H1 (cell line): ENCODE measurements around the gene CD226. TPM values are rescaled to one million over a fixed set of nuclear protein-coding genes. Genes with fewer than 3 reads are reported as not detected.

Experiments used
- CTCF ChIA-PET: fragments of 300-600 bp; sonication (Branson Sonifier 250); formaldehyde crosslinking; loops from one replicate; lab custom pipeline; 2021; ENCODE audit not compliant: partially characterized antibody; lab: Charles Lee
- POLR2A ChIA-PET: fragments of 300-600 bp; sonication (Branson Sonifier 250); formaldehyde crosslinking; loops from one replicate; lab custom pipeline; 2021; ENCODE audit warnings: inconsistent platforms; ENCODE audit not compliant: partially characterized antibody; lab: Charles Lee
- DNase-seq, 2 experiments: peaks; one replicate each; pipeline versions ENCODE4 v3.0.0 to v3.0.0-alpha.2; 2010 to 2022; ENCODE audit warnings: low spot score in 2 of 2, low read depth in 1 of 2, mixed read lengths in 1 of 2
- FAIRE-seq: peaks from 2 replicates; lab custom pipeline; 2011; peaks lifted over from hg19 to GRCh38; lab: Jason Lieb, UNC
- H2AFZ ChIP-seq: 2 replicates; pipeline ENCODE4 v1.8.1; 2012; ENCODE audit warnings: low read length, inconsistent platforms
- H2AK5ac ChIP-seq: 2 replicates; pipeline ENCODE4 v1.6.1; 2013; ENCODE audit warnings: low read depth, low read length
- H2BK120ac ChIP-seq: replicated peaks from 2 replicates; pipeline ENCODE3; 2013; ENCODE audit warnings: low read depth, low read length, inconsistent platforms
- H2BK12ac ChIP-seq: 2 replicates; pipeline ENCODE4 v1.6.1; 2013; ENCODE audit warnings: low read depth, low read length
- H2BK15ac ChIP-seq: 2 replicates; pipeline ENCODE4 v1.6.1; 2013; ENCODE audit warnings: low read length
- H2BK20ac ChIP-seq: 2 replicates; pipeline ENCODE4 v1.6.1; 2013; ENCODE audit warnings: low read length
- H2BK5ac ChIP-seq: 2 replicates; pipeline ENCODE4 v1.6.1; 2013; ENCODE audit warnings: low read depth, low read length
- H3K14ac ChIP-seq: 2 replicates; pipeline ENCODE4 v1.6.1; 2013; ENCODE audit warnings: inconsistent platforms; ENCODE audit not compliant: insufficient read length
- H3K18ac ChIP-seq: 2 replicates; pipeline ENCODE4 v1.6.1; 2013; ENCODE audit warnings: low read length; ENCODE audit errors: extremely low read depth
- H3K23ac ChIP-seq: 2 replicates; pipeline ENCODE4 v1.6.1; 2013; ENCODE audit warnings: inconsistent platforms; ENCODE audit not compliant: insufficient read length
- H3K23me2 ChIP-seq: 2 replicates; pipeline ENCODE4 v1.6.1; 2013; ENCODE audit warnings: low read depth, low read length
- H3K27ac ChIP-seq: 2 replicates; pipeline ENCODE4 v1.6.1; 2011; ENCODE audit warnings: low read depth, low read length, inconsistent platforms
- H3K27me3 ChIP-seq, 4 experiments: replicated peaks in 1 of 4; 1 replicate in 1 of 4; 2 replicates in 3 of 4; pipeline versions ENCODE4 v1.6.1 to v1.8.1; 2011 to 2013; ENCODE audit warnings: low read length in 3 of 4, mild to moderate bottlenecking in 3 of 4, inconsistent platforms in 2 of 4, mixed read lengths in 2 of 4, moderate library complexity in 1 of 4; ENCODE audit not compliant: control insufficient read depth in 3 of 4, insufficient read depth in 3 of 4; ENCODE audit errors: extremely low read depth in 1 of 4
- H3K36me3 ChIP-seq, 4 experiments: 2 replicates each; pipeline versions ENCODE4 v1.6.1 to v1.8.1; 2011 to 2013; ENCODE audit warnings: mild to moderate bottlenecking in 4 of 4, low read length in 3 of 4, moderate library complexity in 2 of 4, control low read depth in 1 of 4, inconsistent platforms in 1 of 4; ENCODE audit not compliant: insufficient read depth in 4 of 4, control insufficient read depth in 2 of 4
- H3K4ac ChIP-seq: replicated peaks from 2 replicates; pipeline ENCODE3; 2013; ENCODE audit warnings: low read length, low read depth, mixed read lengths, inconsistent platforms; ENCODE audit not compliant: insufficient read length
- H3K4me1 ChIP-seq, 4 experiments: replicated peaks in 1 of 4; 1 replicate in 1 of 4; 2 replicates in 3 of 4; pipeline versions ENCODE4 v1.6.1 to v1.8.1; 2011 to 2013; ENCODE audit warnings: low read length in 3 of 4, inconsistent platforms in 2 of 4, mixed read lengths in 1 of 4; ENCODE audit not compliant: insufficient read depth in 4 of 4, control insufficient read depth in 3 of 4
- H3K4me2 ChIP-seq, 2 experiments: 2 replicates each; pipeline versions ENCODE4 v1.6.1 to v1.8.1; 2011 to 2013; ENCODE audit warnings: low read depth in 2 of 2, low read length in 2 of 2, control low read depth in 1 of 2, inconsistent platforms in 1 of 2, mild to moderate bottlenecking in 1 of 2; ENCODE audit not compliant: insufficient read depth in 1 of 2
- H3K4me3 ChIP-seq, 4 experiments: fragments of 200-600, 300-600 bp in 1 of 4; sonication (generic), shearing (Covaris generic), sonication (Bioruptor Twin) in 1 of 4; 2 replicates each; pipeline versions ENCODE4 v1.5.1 to v1.8.1; 2011 to 2016; ENCODE audit warnings: low read length in 4 of 4, low read depth in 3 of 4, control low read depth in 2 of 4, inconsistent platforms in 2 of 4, mild to moderate bottlenecking in 2 of 4, mixed read lengths in 1 of 4, moderate library complexity in 1 of 4; ENCODE audit not compliant: insufficient read depth in 2 of 4; ENCODE audit errors: extremely low read depth in 1 of 4
- H3K56ac ChIP-seq: replicated peaks from 2 replicates; pipeline ENCODE3; 2013; ENCODE audit warnings: low read depth, mild to moderate bottlenecking, mixed read lengths, low read length, inconsistent platforms; ENCODE audit not compliant: insufficient read length
- H3K79me1 ChIP-seq: 2 replicates; pipeline ENCODE4 v1.6.1; 2013; ENCODE audit warnings: low read depth, low read length, control low read depth
- H3K79me2 ChIP-seq, 2 experiments: 2 replicates each; pipeline versions ENCODE4 v1.6.1 to v1.8.1; 2012 to 2013; ENCODE audit warnings: low read length in 2 of 2, mild to moderate bottlenecking in 2 of 2, inconsistent platforms in 1 of 2; ENCODE audit not compliant: insufficient read depth in 2 of 2, control insufficient read depth in 1 of 2
- H3K9ac ChIP-seq, 4 experiments: replicated peaks in 1 of 4; 1 replicate in 1 of 4; 2 replicates in 3 of 4; pipeline versions ENCODE4 v1.6.1 to v1.8.1; 2011 to 2013; ENCODE audit warnings: low read depth in 3 of 4, low read length in 3 of 4, control low read depth in 2 of 4, mild to moderate bottlenecking in 2 of 4, moderate library complexity in 2 of 4, inconsistent platforms in 1 of 4; ENCODE audit errors: extremely low read depth in 1 of 4
- H3K9me3 ChIP-seq, 2 experiments: 2 replicates each; pipeline versions ENCODE4 v1.6.1 to v1.8.1; 2012 to 2013; ENCODE audit warnings: mild to moderate bottlenecking in 2 of 2, moderate library complexity in 2 of 2, control low read depth in 1 of 2, inconsistent platforms in 1 of 2, low read depth in 1 of 2, low read length in 1 of 2, mixed read lengths in 1 of 2; ENCODE audit not compliant: insufficient read depth in 2 of 2
- H4K20me1 ChIP-seq, 2 experiments: replicated peaks in 1 of 2; 2 replicates each; pipeline versions ENCODE3 to v1.8.1; 2011 to 2013; ENCODE audit warnings: inconsistent platforms in 2 of 2, low read length in 2 of 2, mild to moderate bottlenecking in 1 of 2; ENCODE audit not compliant: insufficient read depth in 2 of 2, control insufficient read depth in 1 of 2
- H4K5ac ChIP-seq: 2 replicates; pipeline ENCODE4 v1.6.1; 2013; ENCODE audit warnings: low read length, low read depth, mixed read lengths, inconsistent platforms; ENCODE audit not compliant: insufficient read length
- H4K8ac ChIP-seq: 2 replicates; pipeline ENCODE4 v1.8.0; 2013; ENCODE audit warnings: mild to moderate bottlenecking, moderate library complexity, low read length, inconsistent platforms; ENCODE audit not compliant: insufficient read depth; ENCODE audit errors: extremely low read depth
- H4K91ac ChIP-seq: replicated peaks from 2 replicates; pipeline ENCODE3; 2013; ENCODE audit warnings: low read length, mixed read lengths, inconsistent platforms; ENCODE audit not compliant: insufficient read length
- CEBPB ChIP-seq: IDR thresholded peaks from 2 replicates; pipeline ENCODE4 v1.6.1; 2012; ENCODE audit warnings: low read depth, low read length
- CHD1 ChIP-seq: IDR thresholded peaks from 2 replicates; pipeline ENCODE4 v1.6.1; 2012; ENCODE audit warnings: low read depth, low read length, improper control_type of control experiment
- E2F6 ChIP-seq: IDR thresholded peaks from 2 replicates; pipeline ENCODE4 v1.6.1; 2012; ENCODE audit warnings: inconsistent platforms
- GABPA ChIP-seq: IDR thresholded peaks from 2 replicates; pipeline ENCODE4 v1.6.1; 2011; ENCODE audit warnings: mild to moderate bottlenecking, low read length, moderate library complexity, borderline replicate concordance; ENCODE audit not compliant: insufficient read depth
- GTF2F1 ChIP-seq: IDR thresholded peaks from 2 replicates; pipeline ENCODE4 v1.6.1; 2012; ENCODE audit warnings: low read depth, low read length, improper control_type of control experiment, borderline replicate concordance
- JUN ChIP-seq: IDR thresholded peaks from 2 replicates; pipeline ENCODE4 v1.6.1; 2011; ENCODE audit warnings: low read depth, mild to moderate bottlenecking, improper control_type of control experiment, low read length
- KDM4A ChIP-seq: IDR thresholded peaks from one replicate; pipeline ENCODE4 v1.7.1; 2012; ENCODE audit warnings: low read depth, mild to moderate bottlenecking, moderate library complexity, low read length, inconsistent platforms; ENCODE audit not compliant: severe bottlenecking
- KDM5A ChIP-seq: fragments of 200-600 bp; IDR thresholded peaks from 2 replicates; pipeline ENCODE4 v1.7.1; 2012; ENCODE audit warnings: mild to moderate bottlenecking, low read length, inconsistent platforms, mixed read lengths
- RAD21 ChIP-seq, 2 experiments: IDR thresholded peaks in 1 of 2; conservative IDR thresholded peaks in 1 of 2; 2 replicates each; pipeline ENCODE4 v1.6.1; 2011; ENCODE audit warnings: low read depth in 2 of 2, low read length in 2 of 2, improper control_type of control experiment in 1 of 2, inconsistent platforms in 1 of 2, mild to moderate bottlenecking in 1 of 2, moderate library complexity in 1 of 2
- RFX5 ChIP-seq: IDR thresholded peaks from 2 replicates; pipeline ENCODE4 v1.6.1; 2011; ENCODE audit warnings: low read depth, low read length, improper control_type of control experiment, borderline replicate concordance
- SP1 ChIP-seq: IDR thresholded peaks from 2 replicates; pipeline ENCODE4 v1.6.1; 2011; ENCODE audit warnings: low read depth, low read length
- SP2 ChIP-seq: IDR thresholded peaks from 2 replicates; pipeline ENCODE4 v1.6.1; 2012; ENCODE audit warnings: mild to moderate bottlenecking, low read length, inconsistent platforms
- SUZ12 ChIP-seq: fragments of 200-600 bp; sonication (generic); IDR thresholded peaks from 2 replicates; pipeline ENCODE4 v1.6.1; 2012; ENCODE audit warnings: mild to moderate bottlenecking, inconsistent platforms, low read length, moderate library complexity, mixed read lengths
- TCF12 ChIP-seq: IDR thresholded peaks from 2 replicates; pipeline ENCODE4 v1.6.1; 2011; ENCODE audit warnings: low read depth, mild to moderate bottlenecking, low read length
- WGBS, 2 experiments: shearing (Covaris generic) in 1 of 2; methylation state at CpG; one replicate each; pipeline versions ENCODE4 v1.1.6 to v1.1.7; 2013 to 2015; ENCODE audit warnings: low lambda C conversion rate in 2 of 2, mixed read lengths in 2 of 2, inconsistent platforms in 1 of 2, low coverage in 1 of 2, missing lambda C conversion rate in 1 of 2; ENCODE audit not compliant: insufficient replicate concordance in 2 of 2, insufficient coverage in 1 of 2, insufficient read length in 1 of 2; ENCODE audit errors: extremely low coverage in 1 of 2, missing lambda C conversion rate in 1 of 2; 5-methylcytosine and 5-hydroxymethylcytosine counted together
- polyA plus RNA-seq, 7 experiments: library from polyadenylated mRNA; depleted of rRNA in 3 of 7; stranded (reverse) in 5 of 7; unstranded in 2 of 7; fragments of >200 nt in 5 of 7; fragments of 200-250 nt in 2 of 7; gene quantifications; 1 replicate in 5 of 7; 2 replicates in 1 of 7; 4 replicates in 1 of 7; pipeline versions ENCODE4 v1.2.1 to v1.2.3, GENCODE V29; 2011 to 2013; ENCODE audit warnings: missing spikeins in 2 of 7, mixed read lengths in 2 of 7
- total RNA-seq: library from RNA; stranded (reverse); fragmentation: NEBNext Ultra II Directional; extraction: Animal tissue kit (Norgen Biotek cat#: 25700); gene quantifications from 2 replicates; pipeline ENCODE4 v1.2.1, GENCODE V29; 2021

Gene CD226
- total and polyA plus RNA-seq, 2 of the 8 experiments (the other 6 are each of a cell fraction or from before 2014, with no cell fraction given): not detected

GRCh38 chr18:69883781-69884180, 63.9 kb downstream of the CD226 start:
- 60% methylated on average over 3 of the region's 3 CpGs; no CpG with 5 or more reads in 1 of the 2 experiments for WGBS, 2 experiments
- Histone ChIP-seq H2BK20ac (no peak overlapping the region), H4K5ac (no peak overlapping the region), H3K4me1 (no peaks in the 10 kb centered on the region; a peak in 2 of 7 replicates), H3K23ac (no peak overlapping the region), H3K23me2 (no peaks in the 10 kb centered on the region; the same call in 1 of the 2 replicates), H3K27me3 (no peaks in the 10 kb centered on the region), H4K91ac (no peak overlapping the region), H2AFZ (peak overlapping the region; percentile 66), H2BK15ac (no peak overlapping the region), H4K20me1 (no peaks in the 10 kb centered on the region), H3K36me3 (no peaks in the 10 kb centered on the region), H4K8ac (no peak overlapping the region), H3K14ac (no peak overlapping the region), H3K56ac (no peak overlapping the region), H2BK12ac (no peak overlapping the region), H3K4ac (no peak overlapping the region), H3K4me2 (no peak overlapping the region), H3K79me2 (no peaks in the 10 kb centered on the region), H3K9ac (no peak overlapping the region), H3K18ac (no peak overlapping the region), H2BK120ac (no peak overlapping the region), H3K4me3 (no peak overlapping the region), H2AK5ac (no peak overlapping the region), H3K9me3 (no peaks in the 10 kb centered on the region), H3K79me1 (no peaks in the 10 kb centered on the region), H3K27ac (no peak overlapping the region), H2BK5ac (no peak overlapping the region)
- DNase-seq (no peak), FAIRE-seq (no peak)
- POLR2A ChIA-PET: no interaction called here
- CTCF ChIA-PET: no interaction called here
- TF ChIP-seq SUZ12 (no peak), JUN (no peak), CHD1 (no peak), TCF12 (no peak), GABPA (no peak), CEBPB (no peak), SP2 (no peak), SP1 (no peak), GTF2F1 (no peak), KDM4A (no peak), RFX5 (no peak), KDM5A (no peak), E2F6 (no peak), RAD21 (IDR thresholded peaks at IDR 0.05 in 1 of 2, conservative IDR thresholded peaks at IDR 0.05 in 1 of 2; ENCODE audit: low read depth in 2 of 2, low read length in 2 of 2) (no peak)
